Testis (tissue), 2 donors: Measurements from ENCODE around the gene TMEM168.

Experiments
- POLR2A ChIP-seq: fragments of 450-650 bp; IDR thresholded peaks from one replicate; pipeline ENCODE4 v1.6.1; 2017; ENCODE audit warnings: antibody characterized with exemption, mild to moderate bottlenecking, moderate library complexity
- TF ChIP-seq, protein P1 (sequence below), 3 experiments: fragments of 450-650 bp in 2 of 3; fragments of 200-600 bp in 1 of 3; sonication (generic) in 1 of 3; IDR thresholded peaks; one replicate each; pipeline ENCODE4 v1.5.1; 2016 to 2019; ENCODE audit warnings: antibody characterized with exemption in 3 of 3, mild to moderate bottlenecking in 2 of 3, moderate library complexity in 1 of 3

DNA sequence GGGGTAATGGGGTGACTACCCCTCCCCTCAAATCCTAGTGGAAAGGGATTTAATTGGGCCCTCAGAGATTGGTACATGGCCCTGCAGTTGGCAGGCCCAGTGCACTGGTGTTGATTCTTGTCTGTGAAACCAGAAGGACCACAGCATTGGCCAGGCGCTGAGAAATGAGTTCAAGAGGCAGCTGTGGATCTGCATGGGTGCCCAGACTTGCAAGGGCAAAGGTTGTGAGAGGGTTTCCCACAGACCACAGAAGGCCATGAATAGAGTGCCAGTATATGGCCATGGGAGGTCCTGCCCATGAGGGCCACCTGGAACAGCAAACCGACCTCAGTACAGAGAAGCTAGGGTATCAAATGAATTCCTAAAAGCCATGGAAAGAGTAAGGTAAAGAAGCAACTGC, 32.9 kb downstream of the TMEM168 start:
- TF ChIP-seq, protein P1, sequence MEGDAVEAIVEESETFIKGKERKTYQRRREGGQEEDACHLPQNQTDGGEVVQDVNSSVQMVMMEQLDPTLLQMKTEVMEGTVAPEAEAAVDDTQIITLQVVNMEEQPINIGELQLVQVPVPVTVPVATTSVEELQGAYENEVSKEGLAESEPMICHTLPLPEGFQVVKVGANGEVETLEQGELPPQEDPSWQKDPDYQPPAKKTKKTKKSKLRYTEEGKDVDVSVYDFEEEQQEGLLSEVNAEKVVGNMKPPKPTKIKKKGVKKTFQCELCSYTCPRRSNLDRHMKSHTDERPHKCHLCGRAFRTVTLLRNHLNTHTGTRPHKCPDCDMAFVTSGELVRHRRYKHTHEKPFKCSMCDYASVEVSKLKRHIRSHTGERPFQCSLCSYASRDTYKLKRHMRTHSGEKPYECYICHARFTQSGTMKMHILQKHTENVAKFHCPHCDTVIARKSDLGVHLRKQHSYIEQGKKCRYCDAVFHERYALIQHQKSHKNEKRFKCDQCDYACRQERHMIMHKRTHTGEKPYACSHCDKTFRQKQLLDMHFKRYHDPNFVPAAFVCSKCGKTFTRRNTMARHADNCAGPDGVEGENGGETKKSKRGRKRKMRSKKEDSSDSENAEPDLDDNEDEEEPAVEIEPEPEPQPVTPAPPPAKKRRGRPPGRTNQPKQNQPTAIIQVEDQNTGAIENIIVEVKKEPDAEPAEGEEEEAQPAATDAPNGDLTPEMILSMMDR (IDR thresholded peaks at IDR 0.05), result no peak
- no peak for TF ChIP-seq POLR2A
